Omental fat pad (tissue), 4 donors: ENCODE measurements around the gene PRR18. TPM values are rescaled to one million over a fixed set of nuclear protein-coding genes. Genes with fewer than 3 reads are reported as not detected.

Experiments used
- ATAC-seq: fragments of 150-250 bp; one replicate; pipeline ENCODE4 v1.9.1; 2016; ENCODE audit warnings: mild to moderate bottlenecking, moderate library complexity; ENCODE audit not compliant: low FRiP score
- DNase-seq: peaks from one replicate; pipeline ENCODE4 v3.0.0-alpha.2; 2019; ENCODE audit warnings: low spot score
- total RNA-seq, 4 donors: library from RNA; depleted of rRNA; stranded (reverse); fragments of >200 nt; gene quantifications; one replicate each; pipeline ENCODE4 v1.1.0, GENCODE V29; 2016
- TF ChIP-seq, protein P1 (sequence below), 3 donors: fragments of 450-650 bp; IDR thresholded peaks; one replicate each; pipeline ENCODE4 v1.5.1; 2016 to 2017; ENCODE audit warnings: antibody characterized with exemption in 3 of 3, mild to moderate bottlenecking in 3 of 3, moderate library complexity in 2 of 3

PRR18 gene
- total RNA-seq, 4 donors from 2014 or later = 0.37 to 0.63 (median 0.38) TPM; not detected in 1

DNA sequence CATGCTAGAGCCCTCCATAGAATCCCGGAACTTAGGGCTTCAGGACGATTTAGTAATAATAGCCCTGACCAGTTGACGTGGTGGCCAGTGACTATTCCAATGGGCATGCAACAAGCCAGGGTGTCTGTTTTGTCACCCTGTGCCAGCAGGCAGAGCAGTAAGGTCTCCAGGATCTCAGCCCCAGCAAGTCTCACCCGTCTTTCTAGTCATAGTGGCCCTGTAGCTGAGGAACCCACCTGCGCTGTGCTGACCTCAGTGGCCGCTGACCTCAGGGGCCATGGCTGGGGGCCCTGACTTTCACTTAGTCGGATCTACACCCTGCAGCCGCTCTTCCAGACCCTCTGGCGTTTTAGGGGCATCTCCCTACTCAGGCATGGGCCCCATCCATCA is 36.8 kb downstream of the PRR18 start:
- no peak for ATAC-seq
- DNase-seq = no peak
- TF ChIP-seq, protein P1, sequence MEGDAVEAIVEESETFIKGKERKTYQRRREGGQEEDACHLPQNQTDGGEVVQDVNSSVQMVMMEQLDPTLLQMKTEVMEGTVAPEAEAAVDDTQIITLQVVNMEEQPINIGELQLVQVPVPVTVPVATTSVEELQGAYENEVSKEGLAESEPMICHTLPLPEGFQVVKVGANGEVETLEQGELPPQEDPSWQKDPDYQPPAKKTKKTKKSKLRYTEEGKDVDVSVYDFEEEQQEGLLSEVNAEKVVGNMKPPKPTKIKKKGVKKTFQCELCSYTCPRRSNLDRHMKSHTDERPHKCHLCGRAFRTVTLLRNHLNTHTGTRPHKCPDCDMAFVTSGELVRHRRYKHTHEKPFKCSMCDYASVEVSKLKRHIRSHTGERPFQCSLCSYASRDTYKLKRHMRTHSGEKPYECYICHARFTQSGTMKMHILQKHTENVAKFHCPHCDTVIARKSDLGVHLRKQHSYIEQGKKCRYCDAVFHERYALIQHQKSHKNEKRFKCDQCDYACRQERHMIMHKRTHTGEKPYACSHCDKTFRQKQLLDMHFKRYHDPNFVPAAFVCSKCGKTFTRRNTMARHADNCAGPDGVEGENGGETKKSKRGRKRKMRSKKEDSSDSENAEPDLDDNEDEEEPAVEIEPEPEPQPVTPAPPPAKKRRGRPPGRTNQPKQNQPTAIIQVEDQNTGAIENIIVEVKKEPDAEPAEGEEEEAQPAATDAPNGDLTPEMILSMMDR (IDR thresholded peaks at IDR 0.05) = no peak

DNA sequence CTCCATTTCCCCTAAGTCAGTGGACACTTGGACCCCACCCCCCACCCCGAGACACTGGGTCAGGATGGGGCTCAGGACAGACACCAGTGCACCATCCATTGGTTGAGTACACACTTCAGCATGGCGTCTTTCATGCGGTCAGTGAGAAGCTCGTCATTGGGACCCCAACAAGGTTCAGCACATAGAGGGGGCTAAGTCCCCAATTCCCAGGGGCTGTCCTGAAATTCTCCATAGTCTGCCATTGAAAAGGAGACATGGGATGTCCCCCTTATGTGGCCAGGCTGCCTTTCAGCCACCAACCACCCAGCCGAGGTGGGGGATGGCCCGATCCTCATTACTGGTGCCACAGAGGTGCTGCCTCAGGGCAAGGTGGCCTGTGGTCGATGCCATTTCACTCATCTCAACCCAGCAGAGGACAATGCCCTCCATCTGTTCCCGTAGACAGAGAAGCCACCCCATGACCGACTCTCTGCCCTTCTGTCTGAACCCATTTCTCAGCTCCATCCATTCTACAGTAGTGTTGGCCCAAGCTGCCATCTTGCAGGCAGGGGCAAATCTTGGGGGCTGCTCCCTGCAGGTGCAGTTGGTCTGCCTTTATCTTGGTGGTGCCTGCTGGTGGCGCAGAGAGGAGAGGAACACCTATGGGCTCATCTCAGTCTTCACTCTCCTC is 37.4 kb downstream of the PRR18 start:
- no peak for ATAC-seq
- no peak for DNase-seq
- TF ChIP-seq, protein P1 (IDR thresholded peaks at IDR 0.05) = no peak

DNA sequence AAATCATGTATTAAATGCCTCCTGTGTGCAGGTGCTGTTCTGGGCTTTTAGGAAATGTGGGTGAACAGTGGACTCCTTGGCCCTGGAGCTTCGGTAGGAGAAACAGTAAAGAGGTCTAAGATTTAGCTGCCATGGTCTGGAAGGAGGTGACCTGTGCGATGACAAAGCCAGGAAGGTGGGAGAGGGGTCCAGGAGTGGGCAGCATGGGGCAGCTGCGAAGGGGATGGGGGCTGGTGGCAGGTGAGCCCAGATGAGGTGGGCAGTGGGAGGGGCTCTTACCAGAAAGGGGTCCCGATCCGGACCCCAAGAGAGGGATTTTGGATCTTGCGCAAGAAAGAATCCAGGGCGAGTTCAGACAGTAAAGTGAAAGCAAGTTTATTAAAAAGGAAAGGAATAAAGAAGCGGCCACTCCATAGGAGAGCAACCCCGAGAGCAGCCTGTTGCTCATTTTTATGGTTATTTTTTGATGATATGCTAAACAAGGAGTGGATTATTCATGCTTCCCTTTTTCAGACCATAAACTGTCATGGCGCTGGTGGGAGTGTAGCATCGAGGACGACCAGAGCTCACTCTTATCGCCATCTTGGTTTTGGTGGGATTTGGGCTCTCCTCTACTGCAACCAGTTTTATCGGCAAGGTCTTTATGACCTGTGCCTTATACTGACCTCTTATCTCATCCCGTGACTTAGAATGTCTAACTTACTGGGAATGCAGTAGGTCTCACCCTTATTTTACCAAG is 38.7 kb downstream of the PRR18 start:
- TF ChIP-seq, protein P1 (IDR thresholded peaks at IDR 0.05) = no peak
- ATAC-seq (no peak), DNase-seq (no peak)

DNA sequence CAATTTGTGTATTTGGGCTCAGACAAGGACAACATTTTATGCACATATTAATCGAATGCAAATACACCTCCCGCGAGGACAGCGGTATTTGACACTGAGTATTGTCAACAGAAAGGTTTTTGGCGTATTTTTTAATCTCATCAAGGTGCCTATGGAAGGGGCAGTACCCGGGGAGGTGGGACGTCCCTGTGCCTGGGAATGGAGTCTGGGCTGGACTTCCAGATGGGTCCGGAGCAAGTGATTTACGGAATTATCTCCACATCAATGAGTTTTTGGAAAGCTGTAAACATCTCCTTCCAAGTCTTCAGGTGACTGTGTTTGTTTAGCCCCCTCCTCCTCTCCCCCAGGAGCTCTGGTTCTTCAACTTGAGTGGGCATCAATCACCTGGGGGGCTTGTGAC is 39.8 kb downstream of the PRR18 start:
- no peak for ATAC-seq
- TF ChIP-seq, protein P1 (IDR thresholded peaks at IDR 0.05) = no peak
- no peak for DNase-seq

DNA sequence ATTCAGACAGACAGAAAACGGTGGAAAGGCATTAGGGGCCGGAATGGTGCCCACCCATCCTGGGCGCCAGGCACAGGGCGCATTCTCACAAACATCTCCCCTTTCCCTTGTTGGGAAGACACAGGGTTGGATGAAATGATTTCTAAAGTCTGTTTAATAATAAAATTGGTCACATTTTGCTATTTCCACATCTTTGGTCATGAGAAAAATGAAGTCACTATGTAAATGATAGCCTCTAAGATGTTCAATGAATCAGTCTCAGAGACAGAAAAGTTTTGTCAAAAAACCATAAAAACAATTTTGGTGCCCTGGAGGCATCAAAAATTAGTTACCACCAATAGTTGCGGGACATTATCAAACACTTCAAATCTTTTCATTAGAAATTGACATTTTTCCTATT is 40.7 kb downstream of the PRR18 start:
- ATAC-seq (no peak), DNase-seq (no peak)
- TF ChIP-seq, protein P1 (IDR thresholded peaks at IDR 0.05) = no peak

DNA sequence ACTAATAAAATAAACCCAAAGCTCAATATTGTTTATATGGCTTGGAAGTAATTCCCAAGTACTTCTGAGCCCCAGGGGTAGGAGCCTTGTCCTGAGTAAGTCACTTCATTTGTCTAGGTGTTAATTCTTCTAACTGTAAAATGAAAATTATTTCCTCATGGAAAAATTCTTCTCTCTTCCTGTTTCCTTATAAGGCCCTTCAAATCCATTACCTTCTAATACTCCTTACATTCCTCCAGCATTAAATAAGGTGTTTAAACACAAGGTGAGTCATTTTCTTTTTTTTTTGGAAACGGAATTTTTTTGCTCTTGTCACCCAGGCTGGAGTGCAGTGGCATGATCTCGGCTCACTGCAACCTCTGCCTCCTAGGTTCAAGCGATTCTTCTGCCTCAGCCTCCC is 41.9 kb downstream of the PRR18 start:
- ATAC-seq = no peak
- TF ChIP-seq, protein P1 (IDR thresholded peaks at IDR 0.05) = no peak
- DNase-seq = no peak
